H1 (cell line): ENCODE results near the gene TSPAN4. TPM values are rescaled to one million over a fixed set of nuclear protein-coding genes. Genes with fewer than 3 reads are reported as not detected.

Experiments
- CTCF ChIA-PET: fragments of 300-600 bp; sonication (Branson Sonifier 250); formaldehyde crosslinking; loops from one replicate; lab custom pipeline; 2021; ENCODE audit not compliant: partially characterized antibody; lab: Charles Lee
- POLR2A ChIA-PET: fragments of 300-600 bp; sonication (Branson Sonifier 250); formaldehyde crosslinking; loops from one replicate; lab custom pipeline; 2021; ENCODE audit warnings: inconsistent platforms; ENCODE audit not compliant: partially characterized antibody; lab: Charles Lee
- DNase-seq, 2 experiments: peaks; one replicate each; pipeline versions ENCODE4 v3.0.0 to v3.0.0-alpha.2; 2010 to 2022; ENCODE audit warnings: low spot score in 2 of 2, low read depth in 1 of 2, mixed read lengths in 1 of 2
- FAIRE-seq: peaks from 2 replicates; lab custom pipeline; 2011; peaks lifted over from hg19 to GRCh38; lab: Jason Lieb, UNC
- H2AFZ ChIP-seq: 2 replicates; pipeline ENCODE4 v1.8.1; 2012; ENCODE audit warnings: low read length, inconsistent platforms
- H2AK5ac ChIP-seq: 2 replicates; pipeline ENCODE4 v1.6.1; 2013; ENCODE audit warnings: low read depth, low read length
- H2BK120ac ChIP-seq: replicated peaks from 2 replicates; pipeline ENCODE3; 2013; ENCODE audit warnings: low read depth, low read length, inconsistent platforms
- H2BK12ac ChIP-seq: 2 replicates; pipeline ENCODE4 v1.6.1; 2013; ENCODE audit warnings: low read depth, low read length
- H2BK15ac ChIP-seq: 2 replicates; pipeline ENCODE4 v1.6.1; 2013; ENCODE audit warnings: low read length
- H2BK20ac ChIP-seq: 2 replicates; pipeline ENCODE4 v1.6.1; 2013; ENCODE audit warnings: low read length
- H2BK5ac ChIP-seq: 2 replicates; pipeline ENCODE4 v1.6.1; 2013; ENCODE audit warnings: low read depth, low read length
- H3K14ac ChIP-seq: 2 replicates; pipeline ENCODE4 v1.6.1; 2013; ENCODE audit warnings: inconsistent platforms; ENCODE audit not compliant: insufficient read length
- H3K18ac ChIP-seq: 2 replicates; pipeline ENCODE4 v1.6.1; 2013; ENCODE audit warnings: low read length; ENCODE audit errors: extremely low read depth
- H3K23ac ChIP-seq: 2 replicates; pipeline ENCODE4 v1.6.1; 2013; ENCODE audit warnings: inconsistent platforms; ENCODE audit not compliant: insufficient read length
- H3K23me2 ChIP-seq: 2 replicates; pipeline ENCODE4 v1.6.1; 2013; ENCODE audit warnings: low read depth, low read length
- H3K27ac ChIP-seq: 2 replicates; pipeline ENCODE4 v1.6.1; 2011; ENCODE audit warnings: low read depth, low read length, inconsistent platforms
- H3K27me3 ChIP-seq, 4 experiments: replicated peaks in 1 of 4; 1 replicate in 1 of 4; 2 replicates in 3 of 4; pipeline versions ENCODE4 v1.6.1 to v1.8.1; 2011 to 2013; ENCODE audit warnings: low read length in 3 of 4, mild to moderate bottlenecking in 3 of 4, inconsistent platforms in 2 of 4, mixed read lengths in 2 of 4, moderate library complexity in 1 of 4; ENCODE audit not compliant: control insufficient read depth in 3 of 4, insufficient read depth in 3 of 4; ENCODE audit errors: extremely low read depth in 1 of 4
- H3K36me3 ChIP-seq, 4 experiments: 2 replicates each; pipeline versions ENCODE4 v1.6.1 to v1.8.1; 2011 to 2013; ENCODE audit warnings: mild to moderate bottlenecking in 4 of 4, low read length in 3 of 4, moderate library complexity in 2 of 4, control low read depth in 1 of 4, inconsistent platforms in 1 of 4; ENCODE audit not compliant: insufficient read depth in 4 of 4, control insufficient read depth in 2 of 4
- H3K4ac ChIP-seq: replicated peaks from 2 replicates; pipeline ENCODE3; 2013; ENCODE audit warnings: low read length, low read depth, mixed read lengths, inconsistent platforms; ENCODE audit not compliant: insufficient read length
- H3K4me1 ChIP-seq, 4 experiments: replicated peaks in 1 of 4; 1 replicate in 1 of 4; 2 replicates in 3 of 4; pipeline versions ENCODE4 v1.6.1 to v1.8.1; 2011 to 2013; ENCODE audit warnings: low read length in 3 of 4, inconsistent platforms in 2 of 4, mixed read lengths in 1 of 4; ENCODE audit not compliant: insufficient read depth in 4 of 4, control insufficient read depth in 3 of 4
- H3K4me2 ChIP-seq, 2 experiments: 2 replicates each; pipeline versions ENCODE4 v1.6.1 to v1.8.1; 2011 to 2013; ENCODE audit warnings: low read depth in 2 of 2, low read length in 2 of 2, control low read depth in 1 of 2, inconsistent platforms in 1 of 2, mild to moderate bottlenecking in 1 of 2; ENCODE audit not compliant: insufficient read depth in 1 of 2
- H3K4me3 ChIP-seq, 4 experiments: fragments of 200-600, 300-600 bp in 1 of 4; sonication (generic), shearing (Covaris generic), sonication (Bioruptor Twin) in 1 of 4; 2 replicates each; pipeline versions ENCODE4 v1.5.1 to v1.8.1; 2011 to 2016; ENCODE audit warnings: low read length in 4 of 4, low read depth in 3 of 4, control low read depth in 2 of 4, inconsistent platforms in 2 of 4, mild to moderate bottlenecking in 2 of 4, mixed read lengths in 1 of 4, moderate library complexity in 1 of 4; ENCODE audit not compliant: insufficient read depth in 2 of 4; ENCODE audit errors: extremely low read depth in 1 of 4
- H3K56ac ChIP-seq: replicated peaks from 2 replicates; pipeline ENCODE3; 2013; ENCODE audit warnings: low read depth, mild to moderate bottlenecking, mixed read lengths, low read length, inconsistent platforms; ENCODE audit not compliant: insufficient read length
- H3K79me1 ChIP-seq: 2 replicates; pipeline ENCODE4 v1.6.1; 2013; ENCODE audit warnings: low read depth, low read length, control low read depth
- H3K79me2 ChIP-seq, 2 experiments: 2 replicates each; pipeline versions ENCODE4 v1.6.1 to v1.8.1; 2012 to 2013; ENCODE audit warnings: low read length in 2 of 2, mild to moderate bottlenecking in 2 of 2, inconsistent platforms in 1 of 2; ENCODE audit not compliant: insufficient read depth in 2 of 2, control insufficient read depth in 1 of 2
- H3K9ac ChIP-seq, 4 experiments: replicated peaks in 1 of 4; 1 replicate in 1 of 4; 2 replicates in 3 of 4; pipeline versions ENCODE4 v1.6.1 to v1.8.1; 2011 to 2013; ENCODE audit warnings: low read depth in 3 of 4, low read length in 3 of 4, control low read depth in 2 of 4, mild to moderate bottlenecking in 2 of 4, moderate library complexity in 2 of 4, inconsistent platforms in 1 of 4; ENCODE audit errors: extremely low read depth in 1 of 4
- H3K9me3 ChIP-seq, 2 experiments: 2 replicates each; pipeline versions ENCODE4 v1.6.1 to v1.8.1; 2012 to 2013; ENCODE audit warnings: mild to moderate bottlenecking in 2 of 2, moderate library complexity in 2 of 2, control low read depth in 1 of 2, inconsistent platforms in 1 of 2, low read depth in 1 of 2, low read length in 1 of 2, mixed read lengths in 1 of 2; ENCODE audit not compliant: insufficient read depth in 2 of 2
- H4K20me1 ChIP-seq, 2 experiments: replicated peaks in 1 of 2; 2 replicates each; pipeline versions ENCODE3 to v1.8.1; 2011 to 2013; ENCODE audit warnings: inconsistent platforms in 2 of 2, low read length in 2 of 2, mild to moderate bottlenecking in 1 of 2; ENCODE audit not compliant: insufficient read depth in 2 of 2, control insufficient read depth in 1 of 2
- H4K5ac ChIP-seq: 2 replicates; pipeline ENCODE4 v1.6.1; 2013; ENCODE audit warnings: low read length, low read depth, mixed read lengths, inconsistent platforms; ENCODE audit not compliant: insufficient read length
- H4K8ac ChIP-seq: 2 replicates; pipeline ENCODE4 v1.8.0; 2013; ENCODE audit warnings: mild to moderate bottlenecking, moderate library complexity, low read length, inconsistent platforms; ENCODE audit not compliant: insufficient read depth; ENCODE audit errors: extremely low read depth
- H4K91ac ChIP-seq: replicated peaks from 2 replicates; pipeline ENCODE3; 2013; ENCODE audit warnings: low read length, mixed read lengths, inconsistent platforms; ENCODE audit not compliant: insufficient read length
- SRF ChIP-seq: IDR thresholded peaks from 2 replicates; pipeline ENCODE4 v1.6.1; 2011; ENCODE audit warnings: mild to moderate bottlenecking, low read depth, low read length, moderate library complexity
- WGBS, 2 experiments: shearing (Covaris generic) in 1 of 2; methylation state at CpG; one replicate each; pipeline versions ENCODE4 v1.1.6 to v1.1.7; 2013 to 2015; ENCODE audit warnings: low lambda C conversion rate in 2 of 2, mixed read lengths in 2 of 2, inconsistent platforms in 1 of 2, low coverage in 1 of 2, missing lambda C conversion rate in 1 of 2; ENCODE audit not compliant: insufficient replicate concordance in 2 of 2, insufficient coverage in 1 of 2, insufficient read length in 1 of 2; ENCODE audit errors: extremely low coverage in 1 of 2, missing lambda C conversion rate in 1 of 2; 5-methylcytosine and 5-hydroxymethylcytosine counted together
- polyA plus RNA-seq, 7 experiments: library from polyadenylated mRNA; depleted of rRNA in 3 of 7; stranded (reverse) in 5 of 7; unstranded in 2 of 7; fragments of >200 nt in 5 of 7; fragments of 200-250 nt in 2 of 7; gene quantifications; 1 replicate in 5 of 7; 2 replicates in 1 of 7; 4 replicates in 1 of 7; pipeline versions ENCODE4 v1.2.1 to v1.2.3, GENCODE V29; 2011 to 2013; ENCODE audit warnings: missing spikeins in 2 of 7, mixed read lengths in 2 of 7
- total RNA-seq: library from RNA; stranded (reverse); fragmentation: NEBNext Ultra II Directional; extraction: Animal tissue kit (Norgen Biotek cat#: 25700); gene quantifications from 2 replicates; pipeline ENCODE4 v1.2.1, GENCODE V29; 2021

TSPAN4 gene
- total and polyA plus RNA-seq, 2 of the 8 experiments (the other 6 are each of a cell fraction or from before 2014, with no cell fraction given), result 74.1 to 145 TPM

DNA sequence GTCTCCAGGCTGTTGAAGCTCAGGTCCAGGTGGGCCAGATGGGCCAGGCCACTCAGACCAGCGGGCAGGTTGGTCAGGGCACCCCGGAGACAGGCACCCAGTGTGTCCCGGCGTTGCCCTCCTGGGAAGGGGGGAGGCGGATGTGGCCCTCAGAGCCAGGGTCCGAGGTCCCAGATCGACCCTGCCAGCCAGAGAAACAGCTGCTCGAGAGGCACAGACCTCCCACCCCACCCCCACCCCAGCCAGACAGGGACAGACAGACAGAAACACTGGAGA, 39.2 kb upstream of the TSPAN4 start:
- no peak overlapping the region for H4K5ac ChIP-seq
- H3K18ac ChIP-seq, result no peak overlapping the region
- no peak overlapping the region for H2BK120ac ChIP-seq
- H4K20me1 ChIP-seq, result peaks cover 0 to 8% of the 10 kb centered on the region in 2 experiments
- H3K79me1 ChIP-seq, result peaks cover 2% of the 10 kb centered on the region; the same call in 1 of the 2 replicates
- peaks cover 9% of the 10 kb centered on the region; the same call in 1 of the 2 replicates for H3K23me2 ChIP-seq
- H3K4me1 ChIP-seq, result peaks cover 0 to 8% (median 7%) of the 10 kb centered on the region in 4 experiments; a peak in 5 of 7 replicates
- peak overlapping the region; percentile 67 to 83; a peak in 2 of 4 replicates for H3K4me2 ChIP-seq
- CTCF ChIA-PET, result interaction anchor here (0.9 to 2.7 kb wide), 5 partner anchors 13 to 76 kb away, joined by 3 to 7 read pairs (median 3); partner anchors contain the start of gene CEND1
- H4K8ac ChIP-seq, result no peak overlapping the region
- H2BK12ac ChIP-seq, result 0 out of 2 replicates have a peak overlapping the region, but pooled peaks have one; percentile 9
- H2AFZ ChIP-seq, result no peak overlapping the region
- no peak for FAIRE-seq
- no peak overlapping the region for H3K27ac ChIP-seq
- POLR2A ChIA-PET, result interaction anchor here (0.6 to 53.0 kb wide), 6 partner anchors 9 to 159 kb away, joined by 3 to 1917 read pairs (median 8); partner anchors contain the start of genes CD151, CEND1, CRACR2B and PNPLA2
- no peak overlapping the region for H3K4ac ChIP-seq
- no peak overlapping the region for H4K91ac ChIP-seq
- DNase-seq, result no peak
- H3K9ac ChIP-seq, result no peak overlapping the region
- H3K23ac ChIP-seq, result no peak overlapping the region
- no peak overlapping the region for H3K56ac ChIP-seq
- H2BK15ac ChIP-seq, result no peak overlapping the region
- H3K9me3 ChIP-seq, result no peaks in the 10 kb centered on the region
- no peak overlapping the region for H3K4me3 ChIP-seq
- H2BK5ac ChIP-seq, result 0 out of 2 replicates have a peak overlapping the region, but pooled peaks have one; percentile 67
- WGBS, 2 experiments, result 93% methylated on average over 4 of the region's 8 CpGs; no CpG with 5 or more reads in 1 of the 2 experiments
- peaks cover 3 to 30% (median 6%) of the 10 kb centered on the region in 4 experiments; a peak in 5 of 8 replicates for H3K36me3 ChIP-seq
- H3K14ac ChIP-seq, result no peak overlapping the region
- H3K79me2 ChIP-seq, result no peaks in the 10 kb centered on the region; a peak in 1 of 4 replicates
- H3K27me3 ChIP-seq, result no peaks in the 10 kb centered on the region; a peak in 1 of 7 replicates
- H2AK5ac ChIP-seq, result no peak overlapping the region
- TF ChIP-seq SRF, result no peak
- no peak overlapping the region for H2BK20ac ChIP-seq
